HCT116 (cell line): Measurements from ENCODE around the gene ARL5A.

ENCODE experiments used
- CTCF ChIP-seq, 3 experiments: fragments of 200-600 bp in 1 of 3; sonication (generic) in 1 of 3; IDR thresholded peaks in 2 of 3; conservative IDR thresholded peaks in 1 of 3; 2 replicates each; pipeline ENCODE4 v1.5.1; 2012 to 2017; ENCODE audit warnings: low read depth in 2 of 3, low read length in 2 of 3, antibody characterized with exemption in 1 of 3, borderline replicate concordance in 1 of 3, control low read depth in 1 of 3, mild to moderate bottlenecking in 1 of 3, mixed read lengths in 1 of 3, mixed run types in 1 of 3, moderate library complexity in 1 of 3; ENCODE audit not compliant: insufficient read depth in 1 of 3
- POLR2AphosphoS5 ChIP-seq: IDR thresholded peaks from 2 replicates; pipeline ENCODE4 v1.6.1; 2011; ENCODE audit warnings: mild to moderate bottlenecking, low read depth, low read length, moderate library complexity

- TF ChIP-seq CTCF (IDR thresholded peaks at IDR 0.05 in 2 of 3, conservative IDR thresholded peaks at IDR 0.05 in 1 of 3; ENCODE audit: borderline replicate concordance in 1 of 3, insufficient read depth in 1 of 3, low read depth in 2 of 3, low read length in 2 of 3) (no peak), POLR2AphosphoS5 (no peak)
Observed at GRCh38 chr2:151761687-151762086, 66.5 kb downstream of the ARL5A start.
